ENCODE measurements around the gene H2BK1.

The H2BK1 gene

DNA sequence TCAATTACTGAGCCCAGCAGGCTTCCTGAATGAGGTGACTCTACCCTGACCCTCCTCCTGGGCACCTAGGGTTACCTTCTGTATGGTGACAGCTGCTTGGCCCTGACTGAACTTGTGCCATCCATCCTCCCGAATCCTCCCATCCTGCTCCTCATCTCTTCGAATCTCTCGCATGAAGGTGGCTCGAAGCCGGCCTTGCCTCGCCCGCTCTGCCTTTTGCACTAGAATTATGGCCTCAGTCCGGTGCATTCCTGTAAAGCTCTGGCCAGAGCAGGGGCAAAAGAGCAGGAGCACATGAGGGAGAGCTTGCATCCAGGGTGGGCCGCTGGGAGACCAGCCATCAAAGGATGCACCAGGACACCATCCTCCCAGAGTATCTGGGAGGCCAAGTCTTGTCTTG is 7.5 kb downstream of the H2BK1 start:
- no peak for DNase-seq (ENCODE audit: low read depth)

DNA sequence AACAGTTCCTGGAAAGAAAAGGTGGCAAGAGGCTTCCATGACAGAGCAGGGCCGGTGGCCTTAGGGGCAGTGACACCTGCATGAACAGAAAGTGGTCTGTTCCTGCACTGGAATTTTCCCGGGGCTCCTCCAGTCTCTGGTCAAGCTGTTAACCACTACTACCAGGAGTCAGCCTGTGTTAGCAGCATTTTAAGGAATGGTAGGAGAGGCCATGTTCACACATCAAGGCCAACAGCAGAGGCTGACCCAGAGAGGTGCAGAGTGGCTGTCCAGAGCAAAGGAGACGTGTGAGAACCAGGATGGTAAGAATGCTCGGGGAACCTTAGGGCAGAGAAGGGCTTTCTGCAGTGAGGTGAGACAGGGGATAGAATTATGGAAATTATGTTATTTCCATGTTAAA is 8.5 kb downstream of the H2BK1 start:
- no peak for DNase-seq (ENCODE audit: low read depth)

DNA sequence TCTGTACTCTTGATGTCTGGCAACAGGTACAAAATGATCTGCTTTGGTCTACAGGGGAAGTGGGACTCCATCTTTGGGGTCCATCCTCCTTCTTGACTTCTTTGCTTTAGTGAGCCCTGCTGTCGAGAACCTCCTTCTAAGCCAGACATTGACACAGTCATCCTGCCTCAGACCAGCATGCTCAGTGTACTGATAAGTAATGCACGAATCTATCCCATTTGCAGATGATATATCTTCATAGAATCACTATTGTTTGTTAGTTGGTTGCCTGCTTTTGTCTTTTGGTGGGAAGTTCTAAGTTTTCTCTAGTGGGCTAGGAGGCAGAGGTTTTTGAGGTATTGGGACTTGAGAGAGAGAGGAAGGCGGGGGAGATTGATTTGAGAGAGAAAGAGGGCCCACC is 8.9 kb downstream of the H2BK1 start:
- DNase-seq (ENCODE audit: low read depth): no peak

DNA sequence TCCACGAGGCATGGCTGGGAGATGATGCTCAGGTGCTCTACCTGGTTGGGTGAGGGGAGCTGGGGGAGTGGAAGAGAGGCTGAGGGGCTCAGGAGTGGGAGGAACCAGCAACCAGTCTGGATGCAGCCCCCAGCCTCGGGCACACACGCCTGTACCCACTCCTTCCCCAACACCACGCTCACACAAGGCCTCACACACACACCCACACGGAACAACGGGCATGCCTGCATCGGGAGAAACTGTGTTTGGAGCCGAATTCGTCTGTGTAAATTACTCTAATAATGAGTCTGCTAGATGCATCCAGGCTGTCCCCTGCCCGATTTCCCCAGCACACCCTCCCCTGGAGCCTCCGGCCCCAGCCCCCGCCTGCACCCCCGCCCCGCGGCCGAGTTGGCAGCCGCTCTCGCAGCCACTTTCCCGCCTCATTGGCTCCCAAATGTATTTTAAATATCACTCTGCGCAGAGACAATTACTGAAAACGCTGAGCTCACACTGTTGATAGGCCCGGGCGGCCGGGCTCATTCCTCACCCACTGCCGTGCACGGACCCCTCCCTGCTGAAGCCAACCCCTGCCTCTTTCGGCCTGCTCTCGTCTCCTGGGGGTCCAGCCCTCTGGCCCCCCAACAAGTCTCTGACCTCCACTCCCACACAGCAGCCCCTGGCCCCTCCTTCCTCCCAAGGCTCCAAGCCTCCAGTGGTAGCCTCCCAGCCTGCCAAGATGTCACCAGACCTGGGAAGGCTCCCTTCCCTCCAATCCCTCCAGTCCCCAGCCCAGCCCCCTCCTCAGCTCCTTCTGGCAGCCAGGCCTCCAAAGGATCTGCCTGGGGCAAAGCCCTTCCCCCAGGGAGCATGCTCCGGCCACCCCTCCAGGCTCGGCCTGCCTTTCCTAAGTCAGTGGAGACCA is 11.1 kb downstream of the H2BK1 start:
- DNase-seq (ENCODE audit: low read depth): no peak

DNA sequence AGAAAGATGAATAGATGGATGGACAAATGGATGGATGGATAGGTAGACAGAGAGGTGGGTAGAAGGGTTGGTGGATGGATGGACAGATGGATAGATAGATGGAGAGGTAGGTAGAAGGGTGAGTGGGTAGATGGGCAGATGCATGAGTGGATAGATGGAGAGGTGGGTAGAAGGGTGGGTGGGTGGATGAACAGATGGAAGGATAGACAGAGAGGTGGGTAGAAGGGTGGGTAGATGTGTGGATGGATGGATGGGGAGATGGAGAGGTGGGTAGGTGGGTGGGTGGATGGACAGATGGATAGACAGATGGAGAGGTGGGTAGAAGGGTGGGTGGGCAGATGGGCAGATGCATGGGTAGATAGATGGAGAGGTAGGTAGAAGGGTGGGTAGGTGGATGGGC is 12.4 kb downstream of the H2BK1 start:
- no peak for DNase-seq (ENCODE audit: low read depth)

DNA sequence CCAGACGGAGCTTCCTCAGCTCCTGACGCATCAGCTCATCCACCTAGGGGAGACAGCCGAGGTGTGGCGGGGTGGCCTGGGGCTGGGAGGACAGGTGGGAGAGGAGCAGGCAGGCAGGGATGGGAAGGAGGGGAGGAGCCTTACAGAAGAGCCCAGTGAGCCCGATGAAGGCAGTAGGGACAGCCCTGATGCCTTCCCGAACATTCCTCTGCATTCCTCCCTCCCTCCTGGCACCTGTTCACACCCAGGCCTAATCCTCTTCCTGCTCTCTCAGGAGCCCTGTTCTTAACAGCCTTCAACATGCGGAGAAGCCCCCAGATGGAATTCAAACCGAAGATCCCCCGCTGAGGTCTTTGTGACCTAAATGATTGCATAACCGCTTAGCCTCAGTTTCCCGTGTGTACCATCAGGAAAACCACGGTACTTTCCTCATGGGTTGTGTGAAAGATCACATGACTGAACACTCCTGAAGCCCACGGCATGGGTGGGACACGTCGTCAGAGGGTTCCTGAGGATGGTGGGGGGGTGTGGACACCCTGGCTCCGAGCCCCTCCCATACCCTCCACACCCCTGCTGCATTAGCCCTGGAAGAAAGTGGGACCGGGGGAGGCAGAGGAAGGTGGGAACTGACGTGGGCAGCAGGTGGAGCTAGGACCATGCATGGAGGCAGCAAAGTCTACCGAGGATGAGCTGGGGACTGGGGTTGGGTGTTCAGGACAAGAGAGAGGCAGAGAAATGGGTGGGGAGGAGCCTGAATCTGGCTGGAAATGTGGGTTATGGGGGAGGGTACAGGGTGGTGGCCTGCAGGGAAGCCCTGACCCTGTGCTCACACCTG is 14.5 kb downstream of the H2BK1 start:
- no peak for DNase-seq (ENCODE audit: low read depth)

DNA sequence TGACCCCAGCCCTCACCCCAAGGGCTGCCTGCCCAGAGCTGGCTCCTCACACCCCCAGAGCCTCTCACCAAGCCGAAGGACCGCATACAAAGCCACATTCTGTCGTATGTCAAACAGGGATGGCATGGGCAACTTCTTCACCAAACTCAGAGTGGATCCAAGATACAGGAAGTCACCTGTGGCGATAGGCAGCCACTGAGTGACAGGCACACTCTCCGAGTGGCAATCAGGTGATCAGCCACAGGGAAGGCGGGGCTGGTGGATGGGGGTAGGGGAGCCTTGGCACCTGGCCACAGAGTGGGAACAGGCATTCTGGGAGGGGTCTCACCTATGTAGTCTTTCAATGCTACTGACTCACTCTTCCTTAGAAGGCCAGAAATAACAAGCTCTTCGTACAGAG is 16.1 kb downstream of the H2BK1 start:
- no peak for DNase-seq (ENCODE audit: low read depth)

DNA sequence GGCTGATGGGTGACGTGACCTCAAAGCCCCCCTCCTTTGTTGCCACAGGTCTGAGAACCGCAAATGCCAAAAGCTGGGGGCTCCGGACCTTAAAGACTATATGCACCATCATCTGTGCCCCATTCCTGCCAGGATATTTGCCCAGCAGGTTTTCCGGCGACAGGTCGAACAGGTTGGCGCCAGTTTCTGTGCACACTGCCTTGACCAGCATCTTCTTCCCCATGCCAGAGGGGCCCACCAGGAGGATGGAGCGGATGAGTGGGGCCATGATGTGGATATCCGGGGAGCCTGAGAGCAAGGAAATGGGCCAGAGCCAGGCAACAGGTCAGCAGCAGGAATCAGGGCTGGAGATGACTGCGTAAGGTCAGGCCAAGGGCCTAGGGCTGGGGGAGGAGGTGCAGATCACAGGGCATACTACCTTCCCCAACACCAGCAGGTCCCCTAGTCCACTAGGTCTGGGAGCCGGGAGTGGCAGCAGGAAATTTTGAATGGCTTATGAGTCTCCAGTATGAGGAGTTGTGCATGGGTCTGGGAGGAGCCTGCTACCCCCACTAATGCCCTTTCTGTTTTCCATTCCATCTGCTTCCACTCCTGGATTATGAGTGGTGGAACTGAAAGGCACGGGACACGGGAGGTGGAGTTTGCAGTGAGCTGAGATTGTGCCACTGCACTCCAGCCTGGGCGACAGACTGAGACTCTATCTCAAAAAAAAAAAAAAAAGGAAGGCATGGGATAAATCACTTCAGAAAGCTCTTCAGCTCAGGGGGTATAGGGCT is 16.9 kb downstream of the H2BK1 start:
- no peak for DNase-seq (ENCODE audit: low read depth)

DNA sequence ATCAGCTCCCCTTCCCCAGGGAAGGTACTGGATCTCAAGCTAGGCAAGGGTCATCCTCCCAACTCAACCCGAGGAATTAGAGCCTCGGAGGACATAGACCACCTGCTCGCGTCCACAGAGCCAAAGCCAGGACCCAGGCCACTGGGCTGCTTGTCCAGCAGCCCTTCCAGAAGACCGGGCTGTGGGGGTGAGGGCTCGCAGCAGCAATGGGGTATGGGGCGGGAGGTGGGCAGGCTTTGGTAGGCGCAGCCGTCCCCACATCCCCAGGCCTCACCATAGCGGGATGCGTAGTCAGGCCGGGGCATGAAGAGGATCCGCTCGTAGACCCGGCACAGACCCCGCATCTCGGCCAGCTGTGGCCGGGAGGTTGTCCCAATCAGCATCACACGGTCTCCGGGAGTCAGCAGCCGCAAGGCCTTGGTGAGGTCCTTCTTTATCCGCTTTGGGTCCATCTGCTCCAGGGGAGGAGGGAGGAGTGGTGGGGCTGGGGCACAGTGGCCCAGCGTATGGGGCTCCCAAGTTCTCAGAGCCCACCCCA is 18.2 kb downstream of the H2BK1 start:
- DNase-seq (ENCODE audit: low read depth): no peak

DNA sequence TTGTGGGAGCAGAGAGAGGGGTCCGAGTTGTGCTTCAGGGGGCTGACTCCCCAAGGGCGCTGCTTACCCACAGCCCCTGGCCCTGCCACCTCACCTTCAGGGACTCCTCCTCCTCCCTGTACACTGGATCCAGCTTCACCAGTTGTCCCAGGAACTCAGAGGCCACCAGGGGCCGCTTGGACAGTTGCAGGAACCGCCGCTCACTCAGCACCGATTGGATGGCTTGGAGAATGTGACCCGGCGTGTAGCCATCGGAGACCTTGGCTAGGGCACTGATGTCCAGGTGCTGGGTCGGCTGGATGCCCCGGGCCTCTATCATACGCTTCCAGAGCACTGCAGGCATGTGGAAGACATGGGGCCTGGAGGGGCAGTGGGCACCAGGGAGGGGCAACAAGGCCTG is 18.7 kb downstream of the H2BK1 start:
- DNase-seq (ENCODE audit: low read depth): no peak

DNA sequence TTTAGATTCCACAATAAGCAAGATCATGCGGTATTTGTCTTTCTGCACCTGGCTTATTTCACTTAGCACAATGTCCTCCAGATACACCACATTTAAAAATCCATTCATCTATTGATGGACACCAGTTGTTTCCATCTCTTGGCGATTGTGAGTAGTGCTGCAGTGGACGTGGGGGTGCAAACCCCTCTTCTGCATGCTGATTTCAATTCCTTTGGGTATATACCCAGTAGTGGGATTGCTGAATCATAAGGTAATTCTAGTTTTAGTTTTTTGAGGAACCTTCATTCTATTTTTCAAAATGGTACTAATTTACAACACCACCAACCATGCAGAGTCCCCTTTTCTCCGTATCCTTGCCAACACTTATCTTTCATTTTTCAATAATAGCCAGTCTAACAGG is 21.2 kb downstream of the H2BK1 start:
- DNase-seq (ENCODE audit: low read depth): no peak

DNA sequence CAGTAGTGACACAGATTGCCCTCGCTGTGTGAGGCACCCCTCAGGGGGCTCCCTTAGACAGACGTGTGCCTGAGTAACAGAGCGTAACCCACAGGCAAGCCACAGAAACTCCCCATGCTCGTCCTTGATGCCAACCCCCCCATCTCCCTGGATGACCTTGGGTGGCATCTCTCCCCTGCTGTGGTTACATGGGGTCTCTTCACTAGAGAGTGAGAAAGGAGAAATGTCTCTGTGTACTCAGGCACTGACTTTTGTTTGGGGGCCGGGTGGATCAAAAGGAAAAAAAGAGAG is 22.1 kb downstream of the H2BK1 start:
- DNase-seq (ENCODE audit: low read depth): no peak

DNA sequence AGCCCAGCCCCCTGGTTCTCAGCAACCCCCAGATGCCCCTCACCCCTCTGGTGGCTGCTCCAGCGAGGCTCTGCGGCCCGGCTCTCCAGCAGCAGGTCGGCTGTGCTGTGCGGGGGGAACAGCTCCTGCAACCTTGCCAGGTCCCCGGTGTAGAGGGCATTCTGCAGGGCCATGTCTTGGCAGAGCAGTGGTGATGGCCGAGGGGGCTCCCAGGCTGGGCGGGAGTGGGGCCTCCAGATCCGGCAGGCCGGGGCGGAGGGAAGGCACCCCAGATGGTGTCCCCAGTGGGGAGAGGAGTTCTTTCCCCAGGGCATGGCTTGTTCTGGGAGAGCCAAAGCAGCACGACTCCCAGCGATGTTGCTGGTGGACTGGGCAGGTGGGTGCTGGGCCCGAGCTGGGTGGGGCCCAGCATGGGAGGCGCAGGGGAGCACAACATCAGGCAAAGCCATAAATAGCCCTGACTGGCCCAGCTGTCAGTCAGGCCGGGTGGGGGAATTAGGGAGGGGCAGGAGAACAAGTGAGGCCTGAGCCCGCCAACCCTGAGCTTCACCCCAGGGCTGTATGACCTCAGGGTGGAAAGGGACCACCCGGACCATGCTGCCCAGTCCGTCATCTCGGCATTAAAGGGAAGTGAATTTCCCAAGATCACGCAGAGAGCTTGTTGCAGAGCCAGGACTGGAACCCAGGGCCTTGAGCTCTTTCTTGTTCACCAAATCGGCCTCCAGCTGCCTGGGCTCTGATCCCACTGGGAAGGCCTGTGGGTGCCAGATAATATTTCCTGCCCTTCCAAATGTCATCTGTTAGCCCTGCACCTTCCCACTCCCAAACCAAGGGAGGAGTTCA is 22.7 kb downstream of the H2BK1 start:
- DNase-seq (ENCODE audit: low read depth): no peak

DNA sequence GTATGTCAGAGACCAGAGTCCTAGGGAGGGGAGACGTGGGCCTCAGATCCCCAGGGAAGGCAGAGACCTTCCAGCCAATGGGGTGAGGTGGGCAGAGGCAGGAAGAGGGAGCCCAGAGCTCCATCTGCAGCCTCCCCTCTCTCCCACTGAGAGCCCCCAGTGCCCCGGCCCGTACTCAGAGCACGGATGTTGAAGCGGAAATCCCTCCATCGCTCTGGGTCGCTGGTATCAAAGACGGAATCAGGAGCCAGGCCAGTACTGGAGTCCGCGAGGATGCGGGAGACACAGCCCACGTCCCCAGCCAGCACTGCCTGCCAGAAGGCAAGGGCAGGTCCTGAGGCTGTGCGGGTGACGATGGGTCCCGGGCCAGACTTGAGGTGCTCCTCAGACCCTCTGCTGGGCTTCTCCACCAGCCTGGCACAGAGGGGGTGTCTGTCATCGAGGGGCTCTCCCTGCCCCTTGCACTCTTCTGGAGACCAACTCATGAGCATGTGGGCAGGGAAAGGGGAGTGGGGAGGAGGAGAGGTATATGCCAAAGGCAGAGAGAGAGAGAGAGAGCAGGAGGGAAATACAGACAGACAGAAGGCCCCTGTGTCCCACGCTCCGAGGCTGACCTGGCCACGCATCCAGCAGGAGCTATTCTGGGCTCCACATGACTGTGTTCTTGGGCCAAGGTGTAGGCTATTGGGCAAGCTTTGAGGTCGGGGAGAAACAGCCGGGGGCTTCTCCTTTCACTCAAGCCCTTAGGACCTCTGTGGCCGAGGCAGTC is 23.5 kb downstream of the H2BK1 start, which contains the start of gene ASB10:
Gene ASB10, minus strand, starts transcription at position 611 of the 769 bp plus-strand sequence. Its CDS starts 120 bp downstream, at position 491.
- DNase-seq (ENCODE audit: low read depth): no peak

DNA sequence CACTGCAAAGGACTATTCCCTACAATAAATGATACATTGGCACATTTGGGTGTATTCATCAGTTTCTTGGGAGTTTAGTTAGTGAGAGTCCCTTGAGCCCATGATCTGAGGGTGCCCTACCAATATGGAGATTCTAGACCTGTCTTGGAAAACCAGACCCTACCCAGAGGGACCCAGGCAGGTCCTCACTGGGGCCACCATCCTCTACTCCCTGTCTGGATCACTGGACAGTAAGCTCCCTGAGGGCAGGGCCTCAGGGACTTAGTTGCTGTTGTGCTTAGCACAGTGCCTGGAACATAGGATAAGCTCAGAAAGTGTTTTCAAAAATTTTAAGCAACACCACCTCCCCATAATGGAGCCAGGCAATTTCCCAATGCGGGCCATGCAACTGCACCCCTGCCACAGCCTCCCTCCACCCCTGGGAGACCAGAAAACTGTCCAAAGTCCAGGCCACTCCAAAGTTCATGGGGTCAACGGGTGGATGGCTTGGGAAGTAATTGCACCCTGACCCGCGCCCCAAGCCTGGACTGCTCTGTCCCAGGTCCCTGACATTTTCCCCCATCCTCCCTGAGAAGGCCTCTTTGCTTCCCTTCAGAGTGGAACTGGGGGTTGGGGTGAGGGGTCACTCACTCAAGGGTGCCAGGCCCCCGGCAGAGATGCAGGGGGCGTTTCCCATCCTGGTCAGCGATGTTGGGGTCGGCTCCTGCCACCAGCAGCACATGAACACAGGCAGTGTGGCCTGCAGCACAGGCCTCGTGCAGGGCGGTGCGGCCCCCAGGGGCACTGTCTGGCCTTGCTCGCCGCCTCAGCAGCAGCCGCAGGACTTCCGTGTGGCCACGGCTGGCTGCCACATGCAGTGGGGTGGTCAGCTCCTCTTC is 24.3 kb downstream of the H2BK1 start:
- DNase-seq (ENCODE audit: low read depth): no peak

DNA sequence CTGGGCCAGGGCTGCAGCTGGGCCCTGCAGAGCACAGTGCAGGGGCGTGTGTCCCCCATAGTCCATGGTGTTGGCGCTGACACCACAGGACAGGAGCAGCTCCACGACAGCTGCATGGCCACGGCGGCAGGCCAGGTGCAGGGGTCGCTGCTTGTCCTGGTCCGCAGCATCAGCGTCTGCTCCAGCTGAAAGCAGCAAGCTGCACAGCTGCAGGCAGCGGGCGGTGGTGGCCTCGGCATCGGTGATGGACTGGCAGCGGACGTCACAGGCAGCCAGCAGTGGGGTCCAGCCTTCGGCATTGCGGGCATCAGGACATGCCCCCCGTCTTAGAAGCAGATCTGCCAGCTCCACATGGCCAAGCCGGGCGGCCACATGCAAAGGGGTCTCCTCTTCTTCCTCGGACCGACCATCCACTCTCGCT is 29.3 kb downstream of the H2BK1 start:
- no peak for DNase-seq (ENCODE audit: low read depth)

DNA sequence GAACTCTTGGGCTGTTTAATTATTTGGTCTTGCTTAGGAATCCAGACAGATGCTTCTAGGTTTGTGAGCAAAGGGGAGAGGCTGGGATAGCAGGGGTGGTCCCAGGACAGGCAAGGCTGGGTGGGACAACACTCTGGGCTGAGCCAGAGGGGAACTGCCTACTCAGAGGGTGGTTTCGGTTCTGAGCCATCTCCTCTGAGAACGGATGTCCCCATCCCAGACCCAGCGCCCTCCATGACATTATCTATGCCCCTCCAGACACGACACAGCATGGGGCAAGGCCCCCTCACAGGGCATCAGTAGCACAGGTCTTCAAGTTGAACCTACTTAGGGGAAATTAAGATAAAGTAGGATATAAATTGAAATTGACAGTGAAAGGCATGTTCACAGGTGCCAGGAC is 30.3 kb downstream of the H2BK1 start:
- no peak for DNase-seq (ENCODE audit: low read depth)

DNA sequence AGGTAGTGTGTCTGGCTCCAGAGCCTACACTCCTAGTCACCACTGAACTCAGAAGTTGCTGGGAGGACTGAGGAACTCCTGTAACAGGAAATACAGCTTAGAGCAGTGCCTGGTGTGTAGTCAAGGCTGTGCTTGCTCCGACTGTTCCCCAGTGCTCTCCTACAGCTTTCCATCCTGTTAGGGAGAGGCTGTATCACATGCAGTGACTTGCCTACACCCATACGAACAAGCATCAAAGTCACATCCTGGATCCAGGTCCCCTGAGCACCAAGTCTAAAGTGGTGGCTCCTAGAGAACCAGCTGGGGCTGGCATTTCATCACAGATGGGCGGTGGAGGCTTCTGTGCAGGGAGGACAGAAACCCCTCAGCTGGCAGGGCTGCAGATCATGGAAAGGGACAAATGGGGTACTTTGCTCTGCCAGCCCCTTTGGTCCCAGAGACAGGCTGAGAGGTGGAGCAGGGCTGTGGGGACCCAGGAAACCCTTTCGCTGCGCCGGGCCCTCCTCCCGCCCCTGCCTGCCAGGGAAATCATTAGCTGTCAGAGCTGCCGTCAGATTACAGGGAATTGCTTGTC is 30.9 kb downstream of the H2BK1 start:
- no peak for DNase-seq (ENCODE audit: low read depth)

DNA sequence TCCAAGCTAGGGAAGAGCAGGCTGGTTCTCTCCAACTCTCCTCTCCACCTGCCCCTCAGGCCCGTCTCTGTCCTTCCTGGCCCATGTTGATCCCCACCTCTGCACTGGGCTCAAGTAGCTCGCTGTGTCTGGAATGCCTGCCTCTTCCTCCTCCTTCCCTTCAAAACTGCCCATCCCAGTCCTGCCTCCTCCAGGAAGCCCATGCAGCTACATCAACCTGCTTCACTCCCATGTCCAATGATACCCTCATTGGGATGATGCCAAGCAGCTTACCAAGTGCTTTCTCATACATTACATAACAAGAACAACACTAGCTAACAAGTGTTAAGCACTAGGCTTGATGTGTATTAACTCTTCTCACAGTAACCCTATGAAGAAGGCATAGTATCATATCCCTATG is 31.5 kb downstream of the H2BK1 start:
- no peak for DNase-seq (ENCODE audit: low read depth)

Measured in activated gamma-delta T cell treated with anti-CD3 and anti-CD28 coated beads, Interleukin-2, amount 50 U/mL, for 16 hours (primary cell).